ENCODE results near the gene PIGW. TPM values are rescaled to one million over a fixed set of nuclear protein-coding genes. Genes with fewer than 3 reads are reported as not detected.

The PIGW gene
- polyA plus RNA-seq, 1 experiment, result 4.5 TPM

DNA sequence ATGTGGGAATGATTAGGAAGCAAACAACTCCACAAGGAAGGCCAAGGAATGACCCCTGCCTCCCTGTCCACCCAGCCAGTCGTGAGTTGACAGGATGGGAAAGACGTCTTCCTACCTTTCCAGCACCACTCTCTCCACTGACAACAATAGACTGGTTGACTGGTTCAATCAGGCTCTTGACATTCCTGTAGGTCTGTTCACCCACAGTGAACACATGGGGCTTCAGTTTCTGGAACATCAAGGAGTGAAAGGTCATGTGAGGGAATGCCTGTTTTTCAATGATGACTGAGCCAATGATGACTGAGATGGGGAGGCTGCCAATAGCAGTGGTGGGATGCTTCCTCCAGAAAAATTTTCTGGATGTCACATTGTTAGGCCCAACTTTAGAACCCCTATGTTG lies 9.7 kb upstream of the PIGW start:
- DNase-seq (ENCODE audit: low read depth, low spot score), result no peak

DNA sequence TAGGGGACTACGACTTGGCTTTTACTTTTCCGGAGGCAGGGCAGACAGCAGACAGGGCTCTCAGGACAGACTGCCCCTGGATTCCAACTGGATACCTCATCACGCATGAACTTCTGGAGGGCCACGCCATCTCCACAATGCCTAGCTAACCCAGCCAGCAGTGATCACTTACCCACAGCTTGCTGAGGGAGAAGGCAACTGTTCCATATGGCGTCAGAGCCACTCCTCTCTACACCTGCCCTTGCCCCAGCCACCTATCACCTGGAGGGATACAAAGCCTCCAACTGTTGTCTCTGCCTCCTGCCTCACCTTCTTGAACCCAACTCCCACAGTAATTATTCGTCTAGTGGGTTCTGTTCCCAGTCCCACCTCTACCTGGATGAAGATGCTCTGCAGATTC lies 8.9 kb upstream of the PIGW start:
- Histone ChIP-seq H3K27me3 (ENCODE audit: control insufficient read depth, insufficient read depth, low read length) (no peaks in the 10 kb centered on the region), H3K9me3 (ENCODE audit: control insufficient read depth, insufficient read depth, low read length) (no peaks in the 10 kb centered on the region), H3K4me3 (ENCODE audit: low read depth, low read length) (no peak overlapping the region), H3K27ac (ENCODE audit: low read depth, low read length) (no peak overlapping the region)
- no peak for DNase-seq (ENCODE audit: low read depth, low spot score)
- TF ChIP-seq, protein P1, sequence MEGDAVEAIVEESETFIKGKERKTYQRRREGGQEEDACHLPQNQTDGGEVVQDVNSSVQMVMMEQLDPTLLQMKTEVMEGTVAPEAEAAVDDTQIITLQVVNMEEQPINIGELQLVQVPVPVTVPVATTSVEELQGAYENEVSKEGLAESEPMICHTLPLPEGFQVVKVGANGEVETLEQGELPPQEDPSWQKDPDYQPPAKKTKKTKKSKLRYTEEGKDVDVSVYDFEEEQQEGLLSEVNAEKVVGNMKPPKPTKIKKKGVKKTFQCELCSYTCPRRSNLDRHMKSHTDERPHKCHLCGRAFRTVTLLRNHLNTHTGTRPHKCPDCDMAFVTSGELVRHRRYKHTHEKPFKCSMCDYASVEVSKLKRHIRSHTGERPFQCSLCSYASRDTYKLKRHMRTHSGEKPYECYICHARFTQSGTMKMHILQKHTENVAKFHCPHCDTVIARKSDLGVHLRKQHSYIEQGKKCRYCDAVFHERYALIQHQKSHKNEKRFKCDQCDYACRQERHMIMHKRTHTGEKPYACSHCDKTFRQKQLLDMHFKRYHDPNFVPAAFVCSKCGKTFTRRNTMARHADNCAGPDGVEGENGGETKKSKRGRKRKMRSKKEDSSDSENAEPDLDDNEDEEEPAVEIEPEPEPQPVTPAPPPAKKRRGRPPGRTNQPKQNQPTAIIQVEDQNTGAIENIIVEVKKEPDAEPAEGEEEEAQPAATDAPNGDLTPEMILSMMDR (IDR thresholded peaks at IDR 0.05; ENCODE audit: low read depth, low read length), result no peak
- ChIA-PET CTCF (interaction anchor here (0.6 kb wide), 1 partner anchor 398 kb away, joined by 9 read pairs; no protein-coding TSS in a partner anchor), POLR2A (no interaction called here)

More for the DNA sequence above, 9.7 kb upstream of the PIGW start:
- Histone ChIP-seq H3K27me3 (ENCODE audit: control insufficient read depth, insufficient read depth, low read length) (no peaks in the 10 kb centered on the region), H3K27ac (ENCODE audit: low read depth, low read length) (no peak overlapping the region), H3K4me3 (ENCODE audit: low read depth, low read length) (no peak overlapping the region), H3K9me3 (ENCODE audit: control insufficient read depth, insufficient read depth, low read length) (no peaks in the 10 kb centered on the region)
- POLR2A ChIA-PET, result no interaction called here
- CTCF ChIA-PET, result interaction anchor here (1.1 kb wide), 1 partner anchor 8 kb away, joined by 3 read pairs; no protein-coding TSS in a partner anchor
- TF ChIP-seq, protein P1 (IDR thresholded peaks at IDR 0.05; ENCODE audit: low read depth, low read length), result no peak

- H3K4me3 ChIP-seq (ENCODE audit: low read depth, low read length), result no peak overlapping the region
- TF ChIP-seq, protein P1 (IDR thresholded peaks at IDR 0.05; ENCODE audit: low read depth, low read length), result no peak
- ChIA-PET CTCF (no interaction called here), POLR2A (no interaction called here)
- no peak overlapping the region for H3K27ac ChIP-seq (ENCODE audit: low read depth, low read length)
- no peak for DNase-seq (ENCODE audit: low read depth, low spot score)
- no peaks in the 10 kb centered on the region for H3K9me3 ChIP-seq (ENCODE audit: control insufficient read depth, insufficient read depth, low read length)
- no peaks in the 10 kb centered on the region for H3K27me3 ChIP-seq (ENCODE audit: control insufficient read depth, insufficient read depth, low read length)
These were observed 7.1 kb upstream of the PIGW start for GRCh38 chr17:36527621-36528250.

DNA sequence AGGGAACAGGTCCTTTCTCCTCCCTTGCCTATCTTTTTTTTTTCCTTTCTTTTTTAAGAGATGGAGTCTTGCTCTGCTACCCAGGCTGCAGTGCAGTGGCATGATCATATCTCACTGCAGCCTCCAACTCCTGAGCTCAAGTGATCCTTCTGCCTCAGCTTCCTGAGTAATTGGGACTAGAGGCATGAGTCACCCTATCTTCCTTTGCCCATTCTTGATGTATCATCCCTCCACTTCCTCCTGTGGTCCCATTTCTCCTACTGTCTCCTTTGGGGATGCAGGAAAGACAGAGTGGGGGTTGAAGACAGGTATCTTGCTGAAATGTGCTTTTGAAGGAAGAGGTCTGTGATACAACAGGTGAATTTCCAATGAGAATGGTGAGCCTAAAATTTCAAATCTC lies 5.7 kb upstream of the PIGW start:
- TF ChIP-seq, protein P1 (IDR thresholded peaks at IDR 0.05; ENCODE audit: low read depth, low read length), result no peak
- ChIA-PET CTCF (interaction anchor here (0.7 kb wide), 1 partner anchor 74 kb away, joined by 4 read pairs; no protein-coding TSS in a partner anchor), POLR2A (interaction anchor here (0.6 to 1.1 kb wide), 3 partner anchors 11 to 346 kb away, joined by 3 to 5 read pairs (median 5); partner anchors contain the start of gene GGNBP2)
- no peaks in the 10 kb centered on the region for H3K9me3 ChIP-seq (ENCODE audit: control insufficient read depth, insufficient read depth, low read length)
- no peak overlapping the region for H3K4me3 ChIP-seq (ENCODE audit: low read depth, low read length)
- H3K27me3 ChIP-seq (ENCODE audit: control insufficient read depth, insufficient read depth, low read length), result no peaks in the 10 kb centered on the region
- DNase-seq (ENCODE audit: low read depth, low spot score), result no peak
- H3K27ac ChIP-seq (ENCODE audit: low read depth, low read length), result peak overlapping the region; percentile 21

- CTCF ChIA-PET, result no interaction called here
- POLR2A ChIA-PET, result no interaction called here
- no peak overlapping the region for H3K4me3 ChIP-seq (ENCODE audit: low read depth, low read length)
These were observed 2.3 kb upstream of the PIGW start for GRCh38 chr17:36532435-36532975.

More at GRCh38 chr17:36532435-36532975, 2.3 kb upstream of the PIGW start:
- Histone ChIP-seq H3K27me3 (ENCODE audit: control insufficient read depth, insufficient read depth, low read length) (no peaks in the 10 kb centered on the region), H3K27ac (ENCODE audit: low read depth, low read length) (no peak overlapping the region), H3K9me3 (ENCODE audit: control insufficient read depth, insufficient read depth, low read length) (no peaks in the 10 kb centered on the region; the same call in 1 of the 2 replicates)
- DNase-seq (ENCODE audit: low read depth, low spot score), result no peak
- TF ChIP-seq, protein P1 (IDR thresholded peaks at IDR 0.05; ENCODE audit: low read depth, low read length), result no peak

All from AG04450 (cell line).